HG03432 (cell line): Measurements from ENCODE around the gene LIN54.
"Not testable (repeated sequence)": the region's sequence is repeated elsewhere in the genome, so short reads cannot be mapped to it uniquely, and the experiment has no call there.

Experiments
- ATAC-seq: cut with Tn5 transposase; IDR thresholded peaks from one replicate; pipeline ENCODE4 v1.9.1; 2021; ENCODE audit warnings: mild to moderate bottlenecking, moderate library complexity; ENCODE audit not compliant: unreplicated experiment

LIN54 gene

DNA sequence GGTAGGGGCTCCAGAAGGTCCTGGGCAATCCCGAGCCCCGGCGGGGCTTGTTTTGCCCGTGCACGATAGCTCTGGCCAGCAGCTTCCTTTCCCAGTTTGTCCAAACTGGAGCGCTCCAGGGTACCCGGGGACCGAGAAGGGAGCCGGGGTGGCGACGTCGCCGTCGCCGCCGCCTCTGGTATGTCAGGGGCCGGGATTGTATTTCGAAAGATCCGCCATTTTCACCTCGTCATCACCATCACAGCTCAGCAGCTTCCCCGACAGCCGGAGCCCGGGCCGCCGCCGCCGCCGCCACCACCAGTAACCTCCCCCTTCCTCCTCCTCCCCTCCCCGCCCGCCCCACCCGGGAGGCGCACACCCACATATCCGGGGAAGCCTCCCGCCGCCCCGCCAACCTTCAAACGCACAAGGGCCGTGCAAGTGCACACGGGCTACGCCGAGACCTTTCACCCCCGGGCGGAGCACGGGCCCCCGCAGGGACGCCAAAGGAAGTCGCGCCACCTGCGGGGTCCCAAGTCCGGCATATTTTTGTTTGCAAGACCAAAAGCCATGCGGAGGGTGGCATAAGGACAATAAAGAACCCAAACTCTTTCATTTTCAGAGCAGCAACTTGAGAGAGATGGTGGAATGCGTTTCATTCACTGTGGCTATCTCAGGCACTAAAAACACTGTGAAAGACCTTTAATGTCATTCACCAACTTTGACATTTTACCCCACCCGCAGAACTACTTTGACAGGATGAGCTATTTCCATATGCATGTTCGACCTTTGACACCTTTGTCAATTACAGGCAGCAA is at the start of gene LIN54:
Gene LIN54, minus strand, starts transcription at position 302 of the 797 bp plus-strand sequence. CDS start 25,979 bp downstream, outside the sequence.
- ATAC-seq, result peak; percentile 58

DNA sequence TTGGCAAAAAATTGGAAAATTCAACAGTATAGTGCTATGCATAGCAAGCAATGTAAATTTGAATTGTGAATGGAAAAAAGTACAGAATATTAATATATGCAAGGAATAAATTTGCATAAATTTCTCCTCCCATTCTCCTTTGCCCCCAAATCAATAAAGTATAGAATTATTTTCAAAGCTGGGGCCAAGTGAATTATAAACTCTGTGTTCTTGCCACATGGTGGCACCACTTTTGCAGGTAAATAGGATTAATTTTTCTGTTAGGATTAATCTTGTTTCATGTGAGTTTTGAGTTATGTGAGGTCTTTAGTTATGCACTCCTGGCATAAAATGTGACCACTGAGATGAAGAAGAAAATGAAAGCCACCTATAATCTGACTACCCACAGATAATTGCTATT is 44.3 kb upstream of the LIN54 start:
- no peak for ATAC-seq

DNA sequence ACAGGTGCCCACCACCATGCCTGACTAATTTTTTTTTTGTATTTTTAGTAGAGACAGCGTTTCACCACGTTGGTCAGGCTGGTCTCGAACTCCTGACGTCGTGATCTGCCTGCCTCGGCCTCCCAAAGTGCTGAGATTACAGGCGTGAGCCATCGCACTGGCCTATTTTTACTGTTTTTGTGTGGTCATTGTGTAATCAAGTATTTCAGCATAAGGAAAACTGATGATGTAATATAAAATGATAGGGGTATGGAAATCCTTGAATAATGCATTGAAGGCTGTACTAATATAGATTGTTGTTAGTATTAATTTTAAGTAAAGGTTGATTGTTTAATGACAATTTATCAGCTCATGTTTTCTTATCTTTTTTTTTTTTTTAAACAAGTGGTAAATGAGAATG is 38.2 kb upstream of the LIN54 start:
- ATAC-seq, result not testable (repeated sequence)

DNA sequence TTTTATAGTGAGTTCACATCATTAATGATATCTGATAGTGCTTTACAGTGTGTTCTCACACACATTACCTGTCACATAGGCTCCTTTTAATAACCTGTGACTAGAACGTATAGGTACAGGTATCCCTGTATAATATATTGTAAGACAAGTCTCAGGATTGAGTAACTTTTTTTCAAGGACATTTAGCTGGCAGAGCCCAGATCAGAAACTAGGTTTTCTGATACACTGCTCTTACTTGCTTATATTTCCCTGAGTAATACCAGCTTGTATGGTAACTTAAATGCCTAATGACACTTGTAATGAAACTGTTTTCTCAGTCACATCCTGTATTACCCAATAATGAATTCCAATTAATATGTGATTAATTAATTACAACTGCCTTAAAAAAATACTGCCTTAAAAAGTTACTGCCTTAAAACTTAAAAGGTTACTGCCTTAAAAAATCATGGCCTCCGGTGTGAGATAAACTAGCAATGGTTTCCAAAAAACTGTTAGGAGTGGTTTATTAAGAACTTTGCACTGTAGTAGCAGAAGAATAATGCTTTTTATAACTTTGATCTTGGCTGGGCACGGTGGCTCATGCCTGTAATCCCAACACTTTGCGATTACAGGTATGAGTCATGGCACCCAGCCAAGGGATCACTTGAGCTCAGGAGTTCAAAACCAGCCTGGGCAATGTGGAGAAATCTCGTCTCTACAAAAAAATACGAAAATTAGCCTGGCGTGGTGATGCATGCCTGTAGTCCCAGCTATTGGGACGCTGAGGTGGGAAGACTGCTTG is 36.3 kb upstream of the LIN54 start:
- ATAC-seq, result no peak

DNA sequence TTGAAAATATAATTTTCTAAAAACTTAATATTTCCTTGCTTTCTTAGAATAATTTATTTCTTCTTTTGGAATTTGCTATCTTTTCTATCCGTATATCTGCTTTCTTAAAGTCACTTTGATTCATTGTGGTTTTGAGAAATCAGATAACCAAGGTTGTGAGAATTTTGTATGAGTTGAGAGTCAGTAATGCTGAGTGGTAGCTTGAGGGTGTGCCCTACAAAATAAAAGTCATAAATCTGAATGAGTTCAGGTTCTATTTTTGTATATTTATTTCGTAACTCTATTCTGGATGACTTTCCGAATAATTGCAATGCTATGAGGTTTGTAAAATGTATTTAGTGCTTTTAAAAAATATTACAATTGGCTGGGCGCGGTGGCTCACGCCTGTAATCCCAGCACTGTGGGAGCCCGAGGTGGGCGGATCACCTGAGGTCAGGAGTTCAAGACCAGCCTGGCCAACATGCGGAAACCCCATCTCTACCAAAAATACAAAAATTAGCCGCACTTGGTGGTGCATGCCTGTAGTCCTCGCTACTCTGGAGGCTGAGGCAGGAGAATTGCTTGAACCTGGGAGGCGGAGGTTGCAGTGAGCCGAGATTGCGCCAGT is 33.3 kb upstream of the LIN54 start:
- ATAC-seq, result no peak

DNA sequence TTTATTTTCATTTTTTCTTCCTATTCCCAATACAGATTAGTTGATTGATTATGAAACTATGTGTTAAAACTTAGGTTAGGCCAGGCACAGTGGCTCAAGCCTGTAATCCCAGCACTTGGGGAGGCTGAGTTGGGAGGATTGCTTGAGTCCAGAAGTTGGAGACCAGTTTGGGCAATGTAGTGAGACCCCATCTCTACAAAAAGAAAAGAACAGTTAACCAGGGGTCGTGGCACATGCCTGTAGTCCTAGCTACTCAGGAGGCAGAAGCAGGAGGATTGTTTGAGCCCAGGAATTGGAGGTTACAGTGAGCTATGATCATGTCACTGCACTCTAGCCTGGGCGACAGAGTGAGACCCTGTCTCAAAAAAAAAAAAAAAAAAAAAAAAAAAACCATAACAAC is 32.5 kb upstream of the LIN54 start:
- ATAC-seq, result not testable (repeated sequence)

DNA sequence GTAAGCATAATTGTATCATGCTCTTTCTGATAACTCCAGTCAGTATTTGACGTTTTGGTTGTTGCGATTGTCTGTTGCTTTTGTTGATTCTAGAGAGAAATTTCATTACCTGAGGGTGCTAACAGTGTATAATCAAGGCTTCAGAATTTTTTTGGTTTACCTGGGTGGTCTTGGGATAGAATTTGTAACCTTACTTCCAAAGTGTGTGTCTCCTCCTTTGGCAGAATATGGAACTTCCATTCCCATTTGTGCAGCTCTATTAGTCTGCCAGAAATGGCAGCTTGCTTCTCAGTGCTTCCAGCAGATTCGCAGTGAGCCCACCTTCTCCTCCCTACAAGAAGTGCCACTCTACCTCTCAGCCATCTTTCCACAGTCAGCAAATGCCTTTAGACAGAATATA is 29.6 kb upstream of the LIN54 start:
- no peak for ATAC-seq

DNA sequence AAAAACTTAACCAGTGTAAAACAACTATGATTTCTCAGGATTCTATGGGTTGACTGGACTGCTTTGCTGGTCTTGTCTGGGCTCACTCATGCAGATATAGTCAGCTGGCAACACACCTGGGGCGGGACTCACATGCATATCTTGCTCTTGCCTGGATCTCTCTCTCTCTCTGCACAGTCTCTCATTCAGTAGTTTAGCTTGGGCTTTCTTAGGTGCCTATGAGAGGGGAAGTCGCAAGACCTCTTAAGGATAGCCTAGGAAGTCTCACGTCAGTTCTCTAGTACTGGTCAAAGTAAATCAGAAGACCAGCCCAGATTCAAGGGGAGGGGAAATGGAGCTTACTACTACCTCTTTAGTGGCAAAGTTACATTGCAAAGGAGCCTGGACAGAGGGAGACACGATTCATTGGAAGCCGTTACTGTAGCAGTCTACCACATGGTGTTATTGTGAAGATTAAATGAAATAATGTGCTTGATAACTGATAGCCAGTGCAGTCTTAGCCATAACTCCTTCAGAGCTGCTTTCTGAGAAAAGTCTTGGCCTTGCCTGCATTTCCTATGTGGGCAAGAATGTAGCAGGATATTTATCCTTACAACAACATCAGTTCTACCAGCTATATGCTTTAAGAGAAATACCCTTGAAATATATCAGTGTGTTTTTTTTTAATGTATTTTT is 26.5 kb upstream of the LIN54 start:
- ATAC-seq, result no peak

DNA sequence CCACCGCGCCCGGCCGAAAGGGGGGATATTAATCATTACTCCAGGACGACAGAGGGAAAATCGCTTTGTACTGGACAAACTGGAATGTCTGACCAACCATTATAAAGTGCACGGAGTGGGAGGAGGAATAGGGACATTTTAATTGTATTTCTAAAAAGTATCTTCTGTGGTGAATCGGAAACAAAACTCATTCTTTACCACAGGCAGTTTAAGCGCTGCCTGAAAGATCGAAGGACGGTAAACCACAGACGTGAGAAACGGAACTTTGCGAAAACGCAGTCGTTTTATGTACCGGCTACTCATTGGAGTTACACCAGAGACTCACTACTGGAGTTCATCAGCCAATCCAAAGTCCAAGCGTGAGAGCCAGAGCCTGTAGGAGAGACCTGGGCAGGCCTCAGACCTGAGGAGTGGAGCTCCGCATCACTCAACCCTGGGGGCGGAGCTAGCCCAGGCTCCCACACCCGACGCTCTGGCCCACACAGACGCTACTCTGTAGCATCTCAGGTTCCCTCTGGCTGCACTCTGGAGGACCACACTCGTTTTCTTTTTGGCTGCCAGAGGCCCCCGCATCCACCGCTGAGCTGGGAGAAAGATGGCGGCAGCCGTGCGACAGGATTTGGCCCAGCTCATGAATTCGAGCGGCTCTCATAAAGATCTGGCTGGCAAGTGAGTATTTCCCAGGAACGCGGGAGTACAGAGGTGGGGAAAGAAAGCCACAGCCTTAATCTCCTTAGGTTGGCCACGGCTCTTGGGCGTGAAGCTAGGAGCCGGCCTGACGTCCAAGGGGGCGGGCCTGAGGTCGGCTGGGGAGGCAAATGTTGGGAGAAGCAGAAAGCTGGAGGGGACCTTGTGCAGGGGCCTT is 24.2 kb upstream of the LIN54 start, which contains the start of gene COPS4:
Gene COPS4, plus strand, starts transcription at position 554 of the 865 bp plus-strand sequence. Its CDS starts 42 bp downstream, at position 596.
- ATAC-seq, result peak; percentile 99

DNA sequence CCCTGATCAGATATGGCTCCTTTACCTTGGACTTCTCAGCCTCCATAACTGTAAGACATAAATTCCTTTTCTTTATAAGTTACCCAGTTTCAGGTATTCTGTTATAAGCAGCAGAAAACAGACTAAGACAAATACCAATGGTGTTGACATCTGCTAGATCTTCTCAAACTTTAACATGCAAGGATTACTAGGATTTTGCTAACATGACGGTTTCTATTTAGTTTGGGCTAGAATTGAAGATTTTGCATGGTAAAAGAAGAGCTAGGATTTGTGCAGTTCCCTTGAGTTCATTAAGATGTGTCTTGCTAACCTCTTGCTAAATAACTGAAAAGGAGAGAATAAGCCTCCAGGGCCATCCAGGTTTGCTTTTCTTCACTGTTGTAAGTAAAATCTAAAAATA is 19.1 kb upstream of the LIN54 start:
- no peak for ATAC-seq

DNA sequence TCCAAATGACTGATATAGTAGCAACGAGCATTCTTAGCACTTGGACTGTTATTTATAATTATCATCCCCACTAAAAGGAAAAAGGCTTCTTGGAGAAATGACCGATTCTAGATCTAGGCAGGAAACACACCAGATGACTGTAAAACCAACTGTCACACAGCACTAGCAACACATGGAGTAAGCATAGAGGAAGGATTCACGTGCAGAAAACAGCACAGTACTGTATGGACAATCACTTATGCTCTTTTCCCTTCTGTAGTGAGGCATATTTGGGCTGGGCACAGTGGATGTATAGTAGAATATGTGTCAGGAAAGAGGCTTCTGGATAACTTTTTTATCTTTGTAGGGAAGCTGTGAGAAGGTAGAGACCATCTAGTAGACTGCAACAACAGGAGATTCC is 18.4 kb upstream of the LIN54 start:
- no peak for ATAC-seq

DNA sequence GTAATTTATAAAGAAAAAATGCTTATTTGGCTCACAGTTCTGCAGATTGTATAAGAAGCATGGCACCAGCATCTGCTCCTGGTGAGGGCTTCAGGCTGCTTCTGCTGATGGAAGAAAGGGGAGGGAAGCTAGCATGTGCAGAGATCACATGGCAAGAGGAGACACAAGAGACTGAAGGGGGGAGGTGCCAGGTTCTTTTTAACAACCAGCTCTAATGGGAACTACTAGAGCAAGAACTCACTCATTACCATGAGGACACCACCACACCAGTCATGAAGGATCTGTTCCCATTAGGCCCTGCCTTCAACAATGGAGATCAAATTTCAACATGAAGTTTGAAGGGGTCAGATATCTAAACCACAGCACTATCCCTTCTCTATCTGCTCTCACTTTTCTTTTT is 14.9 kb upstream of the LIN54 start:
- ATAC-seq, result no peak

DNA sequence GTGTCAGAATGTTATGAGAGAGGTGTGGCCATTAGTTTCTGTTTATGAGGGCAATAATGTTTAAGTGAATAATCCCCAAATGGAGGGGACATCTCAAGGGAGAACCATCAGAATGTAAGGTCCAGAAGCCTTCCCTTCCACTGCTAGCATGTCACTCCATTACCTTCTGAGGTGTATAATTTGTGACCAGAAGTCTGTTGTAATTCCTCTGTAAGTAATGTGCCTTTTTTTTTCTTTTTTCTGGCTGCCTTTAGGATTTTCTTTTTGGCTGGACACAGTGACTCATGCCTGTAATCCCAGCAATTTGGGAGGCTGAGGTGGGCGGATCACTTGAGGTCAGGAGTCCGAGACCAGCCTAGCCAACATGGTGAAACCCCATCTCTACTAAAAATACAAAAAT is 13.6 kb upstream of the LIN54 start:
- no peak for ATAC-seq

DNA sequence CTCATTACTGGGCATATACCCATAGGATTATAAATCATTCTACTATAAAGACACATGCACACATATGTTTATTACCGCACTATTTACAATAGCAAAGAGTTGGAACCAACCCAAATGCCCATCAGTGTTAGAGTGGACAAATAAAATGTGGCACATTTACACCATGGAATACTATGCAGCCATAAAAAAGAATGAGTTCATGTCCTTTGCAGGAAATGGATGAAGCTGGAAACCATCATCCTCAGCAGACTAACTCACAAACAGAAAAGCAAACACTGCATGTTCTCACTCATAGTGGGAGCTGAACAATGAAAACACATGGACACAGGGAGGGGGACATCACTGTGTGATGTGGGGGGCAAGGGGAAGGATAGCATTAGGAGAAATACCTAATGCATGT is 13.0 kb upstream of the LIN54 start:
- not testable (repeated sequence) for ATAC-seq

DNA sequence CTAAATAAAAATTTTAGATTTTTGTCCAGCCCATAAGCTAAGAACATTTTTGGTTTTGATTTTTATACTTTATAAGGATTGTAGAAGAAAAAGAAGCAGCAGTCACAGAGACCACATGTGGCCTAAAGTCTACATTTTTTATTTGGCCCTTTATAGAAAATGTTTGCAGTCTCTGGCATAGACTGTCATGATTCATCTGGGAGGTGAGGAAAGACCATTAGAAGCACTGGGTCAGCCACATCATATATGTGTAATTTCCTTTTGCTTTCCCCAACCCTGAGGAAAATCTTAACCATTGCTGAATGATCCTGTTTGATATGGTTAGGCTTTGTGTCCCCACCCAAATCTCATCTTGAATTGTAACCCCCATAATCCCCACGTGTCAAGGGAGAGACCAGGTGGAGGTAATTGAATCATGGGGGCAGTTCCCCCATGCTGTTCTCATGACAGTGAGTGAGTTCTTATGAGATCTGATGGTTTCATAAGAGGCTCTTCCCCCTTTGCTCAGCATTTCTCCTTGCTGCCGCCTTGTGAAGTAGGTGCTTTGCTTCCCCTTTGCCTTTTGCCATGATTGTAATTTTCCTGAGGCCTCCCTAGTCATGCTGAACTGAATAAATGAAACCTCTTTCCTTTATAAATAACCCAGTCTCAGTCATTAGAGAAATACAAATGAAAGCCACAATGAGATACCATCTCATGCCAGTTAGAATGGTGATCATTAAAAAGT is 12.3 kb upstream of the LIN54 start:
- ATAC-seq, result no peak

DNA sequence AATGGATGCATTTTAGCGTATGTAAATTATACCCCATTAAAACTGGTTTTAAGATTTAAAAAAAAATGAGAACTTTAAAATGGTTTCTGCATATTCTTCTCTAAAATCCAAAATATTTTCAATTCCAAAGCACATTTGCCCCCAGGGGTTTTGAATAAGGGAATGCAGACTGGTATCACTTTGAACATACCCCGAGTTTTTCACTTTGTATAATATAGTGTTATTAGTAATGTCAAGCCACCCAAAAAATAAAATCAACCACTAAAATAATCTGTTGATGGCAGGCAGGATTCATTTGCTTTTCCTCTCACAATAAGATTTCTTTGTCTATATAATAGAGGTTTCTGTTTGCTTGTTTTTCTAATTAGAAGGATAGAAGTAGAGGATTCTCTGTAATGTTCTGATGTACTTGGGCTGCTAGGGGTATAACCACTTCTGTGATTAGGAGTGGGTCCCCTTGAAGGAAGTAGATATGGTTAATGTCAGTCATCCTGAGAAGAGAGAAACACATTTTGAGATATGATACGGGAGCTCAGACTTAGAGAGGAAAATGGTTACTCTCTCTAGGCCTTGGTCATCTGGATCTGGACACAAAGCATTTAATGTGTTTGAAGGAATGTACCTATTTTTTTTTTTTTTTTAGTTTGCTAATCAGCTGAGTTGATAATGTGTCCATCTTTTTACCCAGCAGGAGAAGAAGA is 9.3 kb upstream of the LIN54 start:
- peak; percentile 79 for ATAC-seq

DNA sequence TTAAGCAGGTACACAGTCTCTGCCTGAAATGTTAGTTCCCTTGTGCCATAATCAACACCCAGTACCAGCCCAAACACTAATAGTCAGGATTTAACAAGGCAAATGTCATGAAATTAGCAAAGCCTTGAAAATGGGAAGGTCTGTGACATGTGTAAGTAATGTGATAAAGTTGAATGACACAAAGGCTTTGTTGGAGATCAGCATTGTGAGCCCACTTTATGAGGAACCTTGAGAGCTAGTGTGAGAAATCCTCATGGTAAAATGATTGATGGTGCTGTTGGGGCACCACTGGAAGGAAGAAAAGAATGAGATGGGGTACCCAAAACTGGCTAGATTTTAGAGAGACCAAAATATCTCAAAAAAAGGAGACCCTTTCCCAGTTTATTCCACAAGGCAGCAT is 3.3 kb upstream of the LIN54 start:
- no peak for ATAC-seq

DNA sequence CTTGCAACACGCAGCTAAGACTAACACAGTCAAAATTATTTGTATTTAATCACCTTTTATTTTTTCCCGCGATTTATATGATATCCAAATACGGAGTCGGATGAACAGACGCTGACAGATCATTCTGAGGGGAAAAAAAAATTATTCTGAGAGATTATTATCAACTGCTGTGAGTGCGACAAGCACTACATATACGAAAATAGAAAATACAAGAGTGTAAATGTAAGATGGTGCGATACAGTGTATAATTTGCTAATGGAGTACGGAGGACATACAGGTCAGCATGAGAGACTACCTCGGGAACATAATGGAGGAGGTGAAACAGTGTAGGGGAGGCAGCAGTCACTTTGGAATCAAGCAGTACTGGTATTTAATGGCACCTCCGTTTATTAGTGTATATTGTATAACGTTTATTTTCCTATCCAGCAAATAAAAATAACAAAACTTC is 2.8 kb upstream of the LIN54 start:
- no peak for ATAC-seq
